Neuronal stem cell (in vitro differentiated cells): ENCODE data around the gene P2RX4.
"Not testable (repeated sequence)": the region's sequence is repeated elsewhere in the genome, so short reads cannot be mapped to it uniquely, and the experiment has no call there.

Source experiments
- DNase-seq: peaks from one replicate; pipeline ENCODE4 v3.0.0-alpha.2; 2013; ENCODE audit warnings: low spot score
- H2AFZ ChIP-seq: one replicate; pipeline ENCODE4 v1.6.1; 2013; ENCODE audit warnings: mild to moderate bottlenecking, low read length, inconsistent platforms
- H2AK5ac ChIP-seq: 2 replicates; pipeline ENCODE4 v1.6.1; 2013; ENCODE audit warnings: low read depth, mild to moderate bottlenecking, inconsistent platforms, low read length, moderate library complexity, mixed read lengths
- H2BK120ac ChIP-seq: 2 replicates; pipeline ENCODE4 v1.6.1; 2013; ENCODE audit warnings: low read depth, mild to moderate bottlenecking, inconsistent platforms, low read length, moderate library complexity, mixed read lengths
- H2BK12ac ChIP-seq: one replicate; pipeline ENCODE4 v1.6.1; 2013; ENCODE audit warnings: low read length, inconsistent platforms
- H2BK15ac ChIP-seq: 2 replicates; pipeline ENCODE4 v1.6.1; 2013; ENCODE audit warnings: mild to moderate bottlenecking, low read length, inconsistent platforms, mixed read lengths
- H2BK5ac ChIP-seq: one replicate; pipeline ENCODE4 v1.6.1; 2013; ENCODE audit warnings: inconsistent platforms, mild to moderate bottlenecking, low read length, moderate library complexity
- H3K14ac ChIP-seq: one replicate; pipeline ENCODE4 v1.6.1; 2013; ENCODE audit warnings: low read length, inconsistent platforms
- H3K18ac ChIP-seq: 2 replicates; pipeline ENCODE4 v1.6.1; 2013; ENCODE audit warnings: low read length, inconsistent platforms
- H3K23ac ChIP-seq: 2 replicates; pipeline ENCODE4 v1.6.1; 2013; ENCODE audit warnings: low read depth, mild to moderate bottlenecking, mixed read lengths, low read length, inconsistent platforms; ENCODE audit not compliant: poor library complexity
- H3K27ac ChIP-seq: replicated peaks from 3 replicates; pipeline ENCODE4 v1.5.1; 2013; ENCODE audit warnings: low read length, inconsistent platforms
- H3K27me3 ChIP-seq, 3 experiments: 2 replicates each; pipeline ENCODE4 v1.6.1; 2013; ENCODE audit warnings: low read length in 3 of 3, mild to moderate bottlenecking in 2 of 3, inconsistent platforms in 1 of 3, low read depth in 1 of 3, mixed read lengths in 1 of 3, moderate library complexity in 1 of 3; ENCODE audit not compliant: control insufficient read depth in 3 of 3, insufficient read depth in 3 of 3
- H3K36me3 ChIP-seq, 2 donors: replicated peaks in 1 of 2; 2 replicates each; pipeline ENCODE4 v1.6.1; 2013; ENCODE audit warnings: low read length in 2 of 2; ENCODE audit not compliant: control insufficient read depth in 2 of 2, insufficient read depth in 2 of 2
- H3K4ac ChIP-seq: 2 replicates; pipeline ENCODE4 v1.6.1; 2013; ENCODE audit warnings: inconsistent platforms, mild to moderate bottlenecking, low read length, moderate library complexity
- H3K4me1 ChIP-seq, 2 donors: 1 replicate in 1 of 2; 2 replicates in 1 of 2; pipeline ENCODE4 v1.6.1; 2013; ENCODE audit warnings: low read length in 2 of 2, low read depth in 1 of 2; ENCODE audit not compliant: control insufficient read depth in 2 of 2, insufficient read depth in 1 of 2
- H3K4me2 ChIP-seq: one replicate; pipeline ENCODE4 v1.6.1; 2013; ENCODE audit warnings: mild to moderate bottlenecking, low read length, inconsistent platforms; ENCODE audit not compliant: insufficient read depth, poor library complexity, severe bottlenecking
- H3K4me3 ChIP-seq, 2 donors: 2 replicates each; pipeline ENCODE4 v1.5.1; 2013; ENCODE audit warnings: low read length in 2 of 2, mild to moderate bottlenecking in 2 of 2, inconsistent platforms in 1 of 2, moderate library complexity in 1 of 2
- H3K79me1 ChIP-seq: one replicate; pipeline ENCODE4 v1.6.1; 2013; ENCODE audit warnings: low read depth, mild to moderate bottlenecking, inconsistent platforms, low read length, moderate library complexity
- H3K9ac ChIP-seq: one replicate; pipeline ENCODE4 v1.6.1; 2013; ENCODE audit warnings: mild to moderate bottlenecking, low read depth, low read length, inconsistent platforms; ENCODE audit not compliant: poor library complexity
- H3K9me3 ChIP-seq, 2 donors: replicated peaks in 1 of 2; 2 replicates each; pipeline versions ENCODE3 to v1.6.1; 2013; ENCODE audit warnings: low read length in 2 of 2, mild to moderate bottlenecking in 2 of 2, inconsistent platforms in 1 of 2, low read depth in 1 of 2, mixed read lengths in 1 of 2, moderate library complexity in 1 of 2; ENCODE audit not compliant: control insufficient read depth in 2 of 2, insufficient read depth in 1 of 2
- H4K8ac ChIP-seq: one replicate; pipeline ENCODE4 v1.6.1; 2013; ENCODE audit warnings: low read depth, mild to moderate bottlenecking, inconsistent platforms, low read length, moderate library complexity
- H4K91ac ChIP-seq: one replicate; pipeline ENCODE4 v1.6.1; 2013; ENCODE audit warnings: low read length, low read depth, mild to moderate bottlenecking, inconsistent platforms; ENCODE audit not compliant: poor library complexity
- WGBS, 2 donors: extraction: QIAGEN DNeasy Blood & Tissue Kit; methylation state at CpG; one replicate each; pipeline ENCODE4 v1.1.7; 2013; ENCODE audit warnings: missing lambda C conversion rate in 2 of 2, mixed read lengths in 1 of 2; ENCODE audit not compliant: insufficient read length in 2 of 2, insufficient replicate concordance in 1 of 2; ENCODE audit errors: extremely low coverage in 2 of 2; 5-methylcytosine and 5-hydroxymethylcytosine counted together

P2RX4 gene

DNA sequence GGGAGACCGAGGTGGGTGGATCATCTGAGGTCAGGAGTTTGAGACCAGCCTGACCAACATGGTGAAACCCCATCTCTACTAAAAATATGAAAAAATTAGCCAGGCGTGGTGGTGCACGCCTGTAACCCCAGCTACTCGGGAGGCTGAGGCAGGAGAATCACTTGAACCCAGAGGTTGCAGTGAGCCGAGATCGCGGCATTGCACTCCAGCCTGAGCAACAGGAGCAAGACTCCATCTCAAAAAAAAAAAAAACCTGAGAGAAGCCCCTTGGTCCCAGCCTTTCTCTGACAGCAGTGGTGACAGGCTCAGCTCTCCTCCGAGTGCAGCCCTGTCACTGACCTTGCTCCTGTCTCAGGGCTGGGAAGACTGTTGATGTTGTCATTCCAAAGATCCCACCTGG, 16.9 kb downstream of the P2RX4 start:
- not testable (repeated sequence) for H2BK12ac ChIP-seq, H3K4ac ChIP-seq, H3K9me3 ChIP-seq, H3K27ac ChIP-seq, H2BK120ac ChIP-seq, H2AFZ ChIP-seq, H2BK15ac ChIP-seq, H3K18ac ChIP-seq, DNase-seq, H3K9ac ChIP-seq, H4K8ac ChIP-seq, H3K4me1 ChIP-seq, H3K23ac ChIP-seq, H2BK5ac ChIP-seq, H3K4me3 ChIP-seq, H4K91ac ChIP-seq, H2AK5ac ChIP-seq, H3K27me3 ChIP-seq, H3K14ac ChIP-seq, H3K4me2 ChIP-seq, H3K79me1 ChIP-seq
- peaks cover 4 to 20% of the 10 kb centered on the region in 2 donors for H3K36me3 ChIP-seq
- no CpG with 5 or more reads among the region's 8 CpGs for WGBS, 2 donors

DNA sequence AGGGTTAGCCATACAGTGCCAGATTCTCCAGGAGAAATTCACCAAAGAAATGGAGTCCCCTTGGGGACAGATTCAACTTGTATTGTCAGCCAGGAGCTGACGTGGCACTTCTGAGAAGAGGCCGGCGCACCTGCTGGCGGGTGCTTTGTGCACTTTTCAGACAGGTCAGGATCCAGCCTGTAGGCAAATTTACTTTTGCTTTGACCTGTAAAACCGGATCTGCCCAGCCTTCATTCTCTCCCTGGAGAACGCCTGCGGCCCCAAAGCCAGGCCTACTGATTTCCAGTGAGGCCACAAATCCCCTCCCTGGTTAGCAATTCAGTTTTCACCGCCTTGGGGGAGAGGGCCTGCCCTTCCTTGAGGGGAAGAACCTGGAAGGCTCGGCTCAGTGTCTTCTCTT, 17.4 kb downstream of the P2RX4 start:
- Histone ChIP-seq H3K4ac (no peak overlapping the region), H3K14ac (no peak overlapping the region), H4K8ac (no peak overlapping the region), H2BK15ac (no peak overlapping the region), H2AK5ac (no peak overlapping the region), H4K91ac (no peak overlapping the region), H2BK5ac (no peak overlapping the region), H3K18ac (no peak overlapping the region), H2AFZ (no peak overlapping the region), H3K36me3 (peaks cover 5 to 20% of the 10 kb centered on the region in 2 donors), H3K9me3 (no peaks in the 10 kb centered on the region), H3K4me3 (no peak overlapping the region), H3K4me1 (no peaks in the 10 kb centered on the region), H3K9ac (no peak overlapping the region), H3K27ac (no peak overlapping the region), H2BK120ac (no peak overlapping the region), H3K4me2 (no peak overlapping the region), H2BK12ac (no peak overlapping the region), H3K27me3 (no peaks in the 10 kb centered on the region), H3K23ac (no peak overlapping the region), H3K79me1 (peaks cover 5% of the 10 kb centered on the region)
- DNase-seq: no peak
- no CpG with 5 or more reads among the region's 9 CpGs for WGBS, 2 donors

DNA sequence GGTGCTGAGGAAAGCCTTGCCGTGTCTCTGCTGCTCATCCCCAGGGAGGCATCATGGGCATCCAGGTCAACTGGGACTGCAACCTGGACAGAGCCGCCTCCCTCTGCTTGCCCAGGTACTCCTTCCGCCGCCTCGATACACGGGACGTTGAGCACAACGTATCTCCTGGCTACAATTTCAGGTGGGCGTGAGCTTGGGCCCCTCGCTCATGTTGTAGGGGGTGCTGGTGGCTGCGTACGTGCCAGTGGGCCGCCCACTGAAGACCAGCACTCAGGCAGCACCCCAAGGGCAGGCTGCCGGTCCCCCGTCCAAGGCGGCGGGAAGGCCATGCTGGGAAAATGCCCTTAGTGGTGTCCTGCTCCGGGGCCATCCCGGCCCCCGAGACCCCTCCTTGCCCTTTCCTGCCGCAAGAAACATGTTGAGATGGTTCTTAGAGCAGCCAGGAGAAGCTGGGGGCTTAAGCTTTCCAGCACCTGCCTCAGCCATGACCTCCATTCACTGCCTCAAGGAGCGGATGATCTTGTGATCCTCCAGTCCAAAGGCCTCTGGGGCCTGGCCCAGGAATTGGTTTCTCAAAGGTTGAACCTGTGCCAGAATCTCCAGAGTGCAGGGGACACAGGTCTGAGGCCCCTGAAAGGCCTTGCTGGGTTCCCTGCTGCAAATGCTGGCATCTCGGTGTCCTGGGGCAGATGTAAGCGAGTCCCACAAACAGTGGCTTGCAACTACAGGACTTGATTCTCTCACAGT, 19.2 kb downstream of the P2RX4 start:
- no peak overlapping the region for H3K27ac ChIP-seq
- no peak overlapping the region for H3K4me2 ChIP-seq
- no peak overlapping the region for H2AK5ac ChIP-seq
- no CpG with 5 or more reads among the region's 24 CpGs for WGBS, 2 donors
- H2AFZ ChIP-seq: no peak overlapping the region
- H3K9me3 ChIP-seq: no peaks in the 10 kb centered on the region
- no peak overlapping the region for H3K4ac ChIP-seq
- peak overlapping the region; percentile 50 for H3K9ac ChIP-seq
- peak overlapping the region; percentile 72 for H2BK5ac ChIP-seq
- H4K8ac ChIP-seq: no peak overlapping the region
- H3K4me1 ChIP-seq: no peaks in the 10 kb centered on the region
- no peaks in the 10 kb centered on the region for H3K79me1 ChIP-seq
- H4K91ac ChIP-seq: no peak overlapping the region
- H3K18ac ChIP-seq: peak overlapping the region; percentile 53
- H3K23ac ChIP-seq: peak overlapping the region; percentile 51
- H3K36me3 ChIP-seq: peaks cover 3 to 24% of the 10 kb centered on the region in 2 donors
- H3K14ac ChIP-seq: no peak overlapping the region
- peak overlapping the region in 1 of 2 donors; percentile 0 for H3K4me3 ChIP-seq
- DNase-seq: no peak
- H2BK15ac ChIP-seq: no peak overlapping the region
- no peak overlapping the region for H2BK120ac ChIP-seq
- no peaks in the 10 kb centered on the region for H3K27me3 ChIP-seq
- H2BK12ac ChIP-seq: no peak overlapping the region

DNA sequence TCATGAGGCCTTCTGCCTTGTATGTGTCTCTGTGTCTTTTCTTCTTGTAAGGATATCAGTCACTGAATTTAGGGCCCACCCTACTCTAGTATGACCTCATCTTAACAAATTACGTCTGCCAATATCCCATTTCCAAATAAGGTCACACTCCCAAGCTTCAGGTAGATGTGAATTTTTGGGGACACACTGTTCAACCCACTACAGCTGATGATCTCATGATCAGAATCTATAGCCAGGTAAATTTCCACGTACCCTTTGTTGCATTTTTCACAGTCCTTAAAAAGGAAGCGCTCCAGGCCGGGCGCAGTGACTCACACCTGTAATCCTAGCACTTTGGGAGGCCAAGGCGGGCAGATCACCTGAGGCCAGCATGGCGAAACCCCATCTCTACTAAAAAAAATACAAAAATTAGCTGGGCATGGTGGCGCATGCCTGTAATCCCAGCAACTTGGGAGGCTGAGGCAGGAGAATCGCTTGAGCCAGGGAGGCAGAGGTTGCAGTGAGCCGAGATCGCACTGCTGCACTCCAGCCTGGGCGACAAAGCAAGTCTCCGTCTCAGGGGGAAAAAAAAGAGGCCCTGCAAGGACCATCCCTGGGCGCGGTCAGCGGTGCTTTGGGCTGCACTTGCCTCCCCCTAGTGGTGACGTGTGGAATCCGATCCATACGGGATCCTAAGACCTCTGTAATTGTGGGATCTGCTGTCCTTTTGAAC, 20.1 kb downstream of the P2RX4 start:
- H3K23ac ChIP-seq, H3K9me3 ChIP-seq, H2AFZ ChIP-seq, H2BK120ac ChIP-seq, H2BK5ac ChIP-seq, H3K4me1 ChIP-seq, H3K18ac ChIP-seq, H3K79me1 ChIP-seq, H2AK5ac ChIP-seq, H3K4ac ChIP-seq, H2BK12ac ChIP-seq, H2BK15ac ChIP-seq, H3K4me3 ChIP-seq, H4K8ac ChIP-seq, H3K14ac ChIP-seq, H3K27me3 ChIP-seq, H3K4me2 ChIP-seq, H4K91ac ChIP-seq, H3K9ac ChIP-seq, H3K27ac ChIP-seq: not testable (repeated sequence)
- DNase-seq: peak; percentile 67
- H3K36me3 ChIP-seq: peaks cover 3 to 24% of the 10 kb centered on the region in 2 donors
- no CpG with 5 or more reads among the region's 19 CpGs for WGBS, 2 donors
